OCI-LY7 (cell line): Measurements from ENCODE around the gene FAM131C. TPM values are rescaled to one million over a fixed set of nuclear protein-coding genes. Genes with fewer than 3 reads are reported as not detected.

Experiments
- BruUV-seq: library from RNA; stranded (reverse); fragments of 400-500 nt; replicated peaks from 2 replicates; lab custom pipeline; 2021; lab: Mats Ljungman, UMichigan
- CTCF ChIA-PET: fragments of 300-600 bp; sonication (Branson Sonifier 250); formaldehyde crosslinking; loops from one replicate; lab custom pipeline; 2022; ENCODE audit warnings: antibody characterized with exemption; ENCODE audit not compliant: unreplicated experiment; lab: Charles Lee
- POLR2A ChIA-PET: fragments of 300-600 bp; sonication (Branson Sonifier 250); formaldehyde crosslinking; loops from one replicate; lab custom pipeline; 2022; ENCODE audit warnings: antibody characterized with exemption; lab: Charles Lee
- DNase-seq: peaks from one replicate; pipeline ENCODE4 v3.0.0-alpha.2; 2015; ENCODE audit warnings: low spot score
- H2AFZ ChIP-seq: fragments of 200-600 bp; sonication (generic), shearing (Covaris generic); 2 replicates; pipeline ENCODE4 v1.6.1; 2014; ENCODE audit warnings: mild to moderate bottlenecking, antibody characterized with exemption, low read length, moderate library complexity
- H3K27ac ChIP-seq: fragments of 200-600 bp; sonication (generic); 2 replicates; pipeline ENCODE4 v1.5.1; 2014; ENCODE audit warnings: mixed run types, low read depth, mild to moderate bottlenecking, moderate library complexity, low read length, inconsistent platforms; ENCODE audit not compliant: poor library complexity, severe bottlenecking
- H3K36me3 ChIP-seq: fragments of 200-600 bp; sonication (generic); 2 replicates; pipeline ENCODE4 v1.6.1; 2014; ENCODE audit warnings: mild to moderate bottlenecking, antibody characterized with exemption, low read length, moderate library complexity, mixed read lengths; ENCODE audit not compliant: insufficient read depth
- H3K4me1 ChIP-seq: fragments of 200-600 bp; sonication (generic); 2 replicates; pipeline ENCODE4 v1.5.1; 2014; ENCODE audit warnings: mild to moderate bottlenecking, low read length; ENCODE audit not compliant: insufficient read depth, poor library complexity, severe bottlenecking
- H3K4me2 ChIP-seq: fragments of 200-600 bp; sonication (generic); 2 replicates; pipeline ENCODE4 v1.6.1; 2014; ENCODE audit warnings: mild to moderate bottlenecking, low read length
- H3K4me3 ChIP-seq: fragments of 200-600 bp; sonication (generic); 2 replicates; pipeline ENCODE4 v1.5.1; 2014; ENCODE audit warnings: mild to moderate bottlenecking, low read depth, low read length; ENCODE audit not compliant: poor library complexity, severe bottlenecking
- H3K79me2 ChIP-seq: fragments of 200-600 bp; sonication (generic); 2 replicates; pipeline ENCODE4 v1.6.1; 2016; ENCODE audit warnings: low read depth, mild to moderate bottlenecking, low read length, moderate library complexity, mixed read lengths; ENCODE audit not compliant: insufficient read depth
- H3K9me2 ChIP-seq: fragments of 200-600 bp; sonication (generic); 2 replicates; pipeline ENCODE4 v1.6.1; 2016; ENCODE audit warnings: mild to moderate bottlenecking, low read length, mixed read lengths; ENCODE audit not compliant: insufficient read depth
- H3K9me3 ChIP-seq: fragments of 200-600 bp; sonication (generic); 2 replicates; pipeline ENCODE4 v1.6.1; 2014; ENCODE audit warnings: mild to moderate bottlenecking, mixed run types, low read length, mixed read lengths
- H4K20me1 ChIP-seq: fragments of 200-600 bp; sonication (generic); 2 replicates; pipeline ENCODE4 v1.6.1; 2014; ENCODE audit warnings: mild to moderate bottlenecking, antibody characterized with exemption, low read length, moderate library complexity, mixed read lengths; ENCODE audit not compliant: insufficient read depth
- EZH2phosphoT487 ChIP-seq: fragments of 200-600 bp; sonication (generic); IDR thresholded peaks from 2 replicates; pipeline ENCODE4 v1.6.1; 2018; ENCODE audit warnings: low read depth, borderline replicate concordance, mild to moderate bottlenecking, mixed run types, antibody characterized with exemption, low read length, moderate library complexity, mixed read lengths
- intact Hi-C: fragments of 100-400 bp; cut with micrococcal nuclease; formaldehyde crosslinking; loops from one replicate; pipeline ENCODE4 v1.10.0; 2022; ENCODE audit not compliant: unreplicated experiment
- total RNA-seq, 2 experiments: library from RNA; depleted of rRNA in 1 of 2; stranded (reverse); fragments of >200 nt in 1 of 2; shearing (Covaris generic) in 1 of 2; gene quantifications; 2 replicates each; pipeline ENCODE4 v1.2.3, GENCODE V29; 2014 to 2022
- TF ChIP-seq, protein P1 (sequence below): fragments of 200-600 bp; sonication (generic); conservative IDR thresholded peaks from 2 replicates; pipeline ENCODE4 v1.5.1; 2014; ENCODE audit warnings: mild to moderate bottlenecking, antibody characterized with exemption, low read length, moderate library complexity, mixed read lengths

Gene FAM131C
- total RNA-seq, 2 experiments from 2014 or later: not detected

DNA sequence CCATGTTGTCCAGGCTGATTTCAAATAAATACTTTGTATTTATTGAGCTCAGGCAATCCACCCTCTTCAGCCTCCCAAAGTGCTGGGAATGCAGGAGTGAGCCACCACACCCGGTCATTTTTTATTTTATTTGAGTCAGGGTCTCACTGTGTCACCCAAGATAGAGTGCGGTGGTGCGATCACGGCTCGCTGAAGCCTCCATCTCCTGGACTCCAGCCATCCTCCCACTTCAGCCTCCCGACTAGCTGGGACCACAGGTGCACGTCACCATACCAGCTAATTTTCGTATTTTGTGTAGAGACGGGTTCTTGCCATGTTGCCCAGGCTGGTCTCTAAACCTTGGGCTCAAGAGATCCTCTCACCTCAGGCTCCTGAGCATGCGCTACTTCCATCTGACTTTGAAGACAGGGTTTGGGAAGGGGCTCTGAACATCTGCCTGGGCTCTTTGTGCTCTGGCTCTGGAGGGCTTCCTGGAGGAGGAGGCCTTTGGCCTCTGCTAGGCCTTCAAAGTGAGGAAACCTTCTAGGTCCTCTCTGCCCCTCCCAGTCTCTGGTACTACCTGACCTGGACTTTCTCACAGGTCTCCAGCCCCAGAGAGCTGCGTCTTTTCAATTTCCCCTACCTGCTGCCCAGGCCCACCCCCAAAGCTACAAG is 61.4 kb downstream of the FAM131C start:
- H3K4me2 ChIP-seq: peak overlapping the region; percentile 49; the same call in 1 of the 2 replicates
- H3K4me3 ChIP-seq: no peak overlapping the region
- H3K9me2 ChIP-seq: no peaks in the 10 kb centered on the region
- no TSS peak for BruUV-seq
- peaks cover 21% of the 10 kb centered on the region for H3K4me1 ChIP-seq
- no peaks in the 10 kb centered on the region for H3K9me3 ChIP-seq
- TF ChIP-seq EZH2phosphoT487: no peak
- TF ChIP-seq, protein P1, sequence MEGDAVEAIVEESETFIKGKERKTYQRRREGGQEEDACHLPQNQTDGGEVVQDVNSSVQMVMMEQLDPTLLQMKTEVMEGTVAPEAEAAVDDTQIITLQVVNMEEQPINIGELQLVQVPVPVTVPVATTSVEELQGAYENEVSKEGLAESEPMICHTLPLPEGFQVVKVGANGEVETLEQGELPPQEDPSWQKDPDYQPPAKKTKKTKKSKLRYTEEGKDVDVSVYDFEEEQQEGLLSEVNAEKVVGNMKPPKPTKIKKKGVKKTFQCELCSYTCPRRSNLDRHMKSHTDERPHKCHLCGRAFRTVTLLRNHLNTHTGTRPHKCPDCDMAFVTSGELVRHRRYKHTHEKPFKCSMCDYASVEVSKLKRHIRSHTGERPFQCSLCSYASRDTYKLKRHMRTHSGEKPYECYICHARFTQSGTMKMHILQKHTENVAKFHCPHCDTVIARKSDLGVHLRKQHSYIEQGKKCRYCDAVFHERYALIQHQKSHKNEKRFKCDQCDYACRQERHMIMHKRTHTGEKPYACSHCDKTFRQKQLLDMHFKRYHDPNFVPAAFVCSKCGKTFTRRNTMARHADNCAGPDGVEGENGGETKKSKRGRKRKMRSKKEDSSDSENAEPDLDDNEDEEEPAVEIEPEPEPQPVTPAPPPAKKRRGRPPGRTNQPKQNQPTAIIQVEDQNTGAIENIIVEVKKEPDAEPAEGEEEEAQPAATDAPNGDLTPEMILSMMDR: no peak
- no peak overlapping the region for H3K27ac ChIP-seq
- intact Hi-C loops: no loop called here
- no peaks in the 10 kb centered on the region for H3K79me2 ChIP-seq
- no peaks in the 10 kb centered on the region for H3K36me3 ChIP-seq
- POLR2A ChIA-PET: no interaction called here
- CTCF ChIA-PET: no interaction called here
- no peaks in the 10 kb centered on the region for H4K20me1 ChIP-seq
- H2AFZ ChIP-seq: peak overlapping the region; percentile 79; the same call in 1 of the 2 replicates
- DNase-seq: no peak

DNA sequence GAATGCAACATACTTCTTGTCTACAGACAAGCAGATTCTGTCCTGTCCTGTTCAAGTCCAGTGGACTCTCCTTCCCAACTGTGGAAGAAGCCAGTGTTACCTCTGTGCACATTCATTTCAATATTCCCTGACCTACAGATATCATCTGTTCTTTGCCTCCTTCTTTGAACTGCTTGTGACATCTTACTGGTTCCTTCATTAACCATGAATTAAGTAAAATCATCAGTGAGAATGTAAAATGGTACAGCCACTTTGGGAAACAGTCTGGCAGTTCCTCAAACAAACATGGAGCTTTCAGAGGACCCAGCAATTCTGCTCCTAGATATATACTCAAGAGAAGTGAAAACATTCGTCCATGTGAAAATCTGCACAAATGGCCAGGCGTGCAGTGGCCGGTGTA is 62.6 kb downstream of the FAM131C start:
- Histone ChIP-seq H4K20me1 (no peaks in the 10 kb centered on the region), H3K79me2 (no peaks in the 10 kb centered on the region), H3K27ac (no peak overlapping the region), H3K9me3 (no peaks in the 10 kb centered on the region), H3K4me3 (no peak overlapping the region), H3K36me3 (no peaks in the 10 kb centered on the region), H3K4me2 (no peak overlapping the region), H2AFZ (no peak overlapping the region), H3K9me2 (no peaks in the 10 kb centered on the region), H3K4me1 (peaks cover 25% of the 10 kb centered on the region)
- no TSS peak for BruUV-seq
- TF ChIP-seq, protein P1: no peak
- no peak for TF ChIP-seq EZH2phosphoT487
- no peak for DNase-seq
- POLR2A ChIA-PET: interaction anchor here (0.6 kb wide), 1 partner anchor 139 kb away, joined by 3 read pairs; no protein-coding TSS in a partner anchor
- intact Hi-C loops: no loop called here
- CTCF ChIA-PET: interaction anchor here (1.0 kb wide), 1 partner anchor 219 kb away, joined by 5 read pairs; no protein-coding TSS in a partner anchor

DNA sequence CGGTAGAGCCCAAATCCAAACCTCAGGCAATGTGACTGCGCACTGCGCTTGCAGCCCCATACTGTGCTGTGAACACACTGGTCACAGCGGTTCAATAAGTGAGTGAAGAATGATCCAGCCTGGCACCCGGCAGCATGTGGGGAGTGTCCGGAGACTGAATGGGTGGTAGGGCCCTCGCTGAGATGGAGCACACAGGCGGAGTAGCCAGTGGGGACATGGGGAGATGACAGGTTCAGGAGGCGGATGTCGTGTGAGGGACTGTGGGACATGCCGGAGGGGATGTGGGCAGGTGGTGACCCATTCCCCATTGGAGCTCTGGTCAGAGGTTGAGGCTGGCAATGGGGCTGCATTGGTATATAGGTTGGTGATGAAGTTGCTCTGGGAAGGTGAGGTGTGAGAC is 63.8 kb downstream of the FAM131C start:
- H4K20me1 ChIP-seq: no peaks in the 10 kb centered on the region
- H3K36me3 ChIP-seq: no peaks in the 10 kb centered on the region
- no peak overlapping the region for H3K4me2 ChIP-seq
- DNase-seq: no peak
- H3K79me2 ChIP-seq: no peaks in the 10 kb centered on the region
- no peaks in the 10 kb centered on the region for H3K9me2 ChIP-seq
- no peaks in the 10 kb centered on the region for H3K9me3 ChIP-seq
- H3K4me1 ChIP-seq: peaks cover 24% of the 10 kb centered on the region
- H3K4me3 ChIP-seq: no peak overlapping the region
- H2AFZ ChIP-seq: no peak overlapping the region
- ChIA-PET CTCF (interaction anchor here (1.0 kb wide), 2 partner anchors 46 to 218 kb away, joined by 5 to 6 read pairs; no protein-coding TSS in a partner anchor), POLR2A (no interaction called here)
- TF ChIP-seq, protein P1: no peak
- TF ChIP-seq EZH2phosphoT487: no peak
- intact Hi-C loops: loop anchor here (1.0 to 10.0 kb wide), 4 partner anchors 23 to 207 kb away; no protein-coding TSS in a partner anchor
- BruUV-seq: no TSS peak
- no peak overlapping the region for H3K27ac ChIP-seq
